GM13977 (cell line): Measurements from ENCODE around the gene HCN1.

ENCODE experiments used
- DNase-seq: peaks from one replicate; pipeline ENCODE4 v3.0.0; 2012; ENCODE audit warnings: low spot score
- CTCF ChIP-seq: IDR thresholded peaks from 2 replicates; pipeline ENCODE4 v1.5.1; 2012; ENCODE audit warnings: mild to moderate bottlenecking, control low read depth; ENCODE audit not compliant: insufficient read depth; ENCODE audit errors: extremely low read depth, missing control alignments
- in situ Hi-C: fragments of 300-500 bp; cut with MboI; formaldehyde crosslinking; loops from one replicate; pipeline ENCODE4 v1.12.0; 2022; ENCODE audit warnings: low sequenced_read_pairs, low pct_unique_long_range_greater_than_20kb, mixed read lengths, inconsistent platforms; ENCODE audit not compliant: unreplicated experiment

Gene HCN1

GRCh38 chr5:45684118-45684517 lies 12.1 kb downstream of the HCN1 start:
- TF ChIP-seq CTCF: no peak
- in situ Hi-C loops: no loop called here
- DNase-seq: no peak

GRCh38 chr5:45680950-45681349 lies 15.2 kb downstream of the HCN1 start:
- TF ChIP-seq CTCF: no peak
- DNase-seq: no peak
- in situ Hi-C loops: no loop called here

- no peak for TF ChIP-seq CTCF
- no peak for DNase-seq
- in situ Hi-C loops: no loop called here
Observed at GRCh38 chr5:45677524-45677923, 18.7 kb downstream of the HCN1 start.

- TF ChIP-seq CTCF: no peak
- in situ Hi-C loops: no loop called here
- no peak for DNase-seq
Observed at GRCh38 chr5:45672271-45672670, 23.9 kb downstream of the HCN1 start.

GRCh38 chr5:45648744-45649143 lies 47.4 kb downstream of the HCN1 start:
- TF ChIP-seq CTCF: no peak
- DNase-seq: no peak
- in situ Hi-C loops: no loop called here

GRCh38 chr5:45643056-45643455 lies 53.1 kb downstream of the HCN1 start:
- in situ Hi-C loops: no loop called here
- TF ChIP-seq CTCF: no peak
- no peak for DNase-seq

- TF ChIP-seq CTCF: no peak
- in situ Hi-C loops: no loop called here
- DNase-seq: no peak
Observed at GRCh38 chr5:45642370-45642769, 53.8 kb downstream of the HCN1 start.
